SK-N-MC (cell line): ENCODE measurements around the gene KBTBD13.

Source experiments
- EZH2 ChIP-seq: fragments of 200-600 bp; sonication (generic); IDR thresholded peaks from one replicate; pipeline ENCODE4 v1.6.1; 2017; ENCODE audit warnings: antibody characterized with exemption
- FOXP2 ChIP-seq: optimal IDR thresholded peaks from 2 replicates; pipeline ENCODE3; 2011; ENCODE audit warnings: mild to moderate bottlenecking, moderate library complexity; ENCODE audit not compliant: insufficient read depth; ENCODE audit errors: extremely low read length, control extremely low read depth

DNA sequence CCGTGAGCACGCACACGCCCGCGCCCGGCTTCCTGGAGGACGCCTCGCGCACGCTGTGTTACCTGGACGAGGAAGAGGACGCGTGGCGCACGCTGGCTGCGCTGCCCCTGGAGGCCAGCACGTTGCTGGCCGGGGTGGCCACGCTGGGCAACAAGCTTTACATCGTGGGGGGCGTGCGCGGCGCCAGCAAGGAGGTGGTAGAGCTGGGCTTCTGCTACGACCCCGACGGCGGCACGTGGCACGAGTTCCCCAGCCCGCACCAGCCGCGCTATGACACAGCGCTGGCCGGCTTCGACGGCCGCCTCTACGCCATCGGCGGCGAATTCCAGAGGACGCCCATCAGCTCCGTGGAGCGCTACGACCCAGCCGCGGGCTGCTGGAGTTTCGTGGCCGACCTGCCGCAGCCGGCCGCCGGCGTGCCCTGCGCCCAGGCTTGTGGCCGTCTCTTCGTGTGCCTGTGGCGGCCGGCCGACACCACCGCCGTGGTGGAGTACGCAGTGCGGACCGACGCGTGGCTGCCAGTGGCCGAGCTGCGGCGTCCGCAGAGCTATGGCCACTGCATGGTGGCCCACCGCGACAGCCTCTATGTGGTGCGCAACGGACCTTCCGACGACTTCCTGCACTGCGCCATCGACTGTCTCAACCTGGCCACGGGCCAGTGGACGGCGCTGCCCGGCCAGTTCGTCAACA, 890 bp downstream of the KBTBD13 start:
- TF ChIP-seq EZH2 (no peak), FOXP2 (no peak)
